Keratinocyte (primary cell): ENCODE results near the gene DHRSX. TPM values are rescaled to one million over a fixed set of nuclear protein-coding genes. Genes with fewer than 3 reads are reported as not detected.

ENCODE experiments used
- DNase-seq: peaks from one replicate; pipeline ENCODE4 v3.0.0-alpha.2; 2011; ENCODE audit warnings: low read depth, missing footprints, low spot score
- FAIRE-seq: peaks from 2 replicates; lab custom pipeline; 2011; peaks lifted over from hg19 to GRCh38; lab: Jason Lieb, UNC
- H2AFZ ChIP-seq: 2 replicates; pipeline ENCODE4 v1.6.0; 2012; ENCODE audit warnings: low read length, control low read depth, inconsistent platforms; ENCODE audit not compliant: control insufficient read depth
- H3K27ac ChIP-seq: 2 replicates; pipeline ENCODE4 v1.5.1; 2011; ENCODE audit warnings: low read length; ENCODE audit not compliant: control insufficient read depth, insufficient read depth
- H3K27me3 ChIP-seq: 3 replicates; pipeline ENCODE4 v1.6.0; 2011; ENCODE audit warnings: low read length; ENCODE audit not compliant: control insufficient read depth, insufficient read depth; ENCODE audit errors: extremely low read depth
- H3K36me3 ChIP-seq, 2 experiments: 2 replicates in 1 of 2; 3 replicates in 1 of 2; pipeline ENCODE4 v1.5.1; 2011; ENCODE audit warnings: low read length in 2 of 2, mild to moderate bottlenecking in 1 of 2; ENCODE audit not compliant: control insufficient read depth in 2 of 2, insufficient read depth in 2 of 2; ENCODE audit errors: extremely low read depth in 1 of 2
- H3K4me1 ChIP-seq: 3 replicates; pipeline ENCODE4 v1.5.1; 2011; ENCODE audit warnings: low read length; ENCODE audit not compliant: control insufficient read depth, insufficient read depth; ENCODE audit errors: extremely low read depth
- H3K4me2 ChIP-seq: 3 replicates; pipeline ENCODE4 v1.6.0; 2011; ENCODE audit warnings: low read depth, low read length; ENCODE audit not compliant: control insufficient read depth, insufficient read depth; ENCODE audit errors: extremely low read depth
- H3K4me3 ChIP-seq, 3 experiments: fragments of 200-600 bp in 1 of 3; sonication (generic) in 1 of 3; 2 replicates in 2 of 3; 3 replicates in 1 of 3; pipeline ENCODE4 v1.5.1; 2011 to 2016; ENCODE audit warnings: low read length in 3 of 3, mild to moderate bottlenecking in 3 of 3, control low read depth in 2 of 3, inconsistent platforms in 1 of 3, low read depth in 1 of 3, mixed read lengths in 1 of 3, mixed run types in 1 of 3, moderate library complexity in 1 of 3; ENCODE audit not compliant: control insufficient read depth in 2 of 3, insufficient read depth in 2 of 3; ENCODE audit errors: extremely low read depth in 1 of 3
- H3K79me2 ChIP-seq: 2 replicates; pipeline ENCODE4 v1.6.0; 2012; ENCODE audit warnings: low read length; ENCODE audit not compliant: control insufficient read depth, insufficient read depth
- H3K9ac ChIP-seq: 3 replicates; pipeline ENCODE4 v1.6.0; 2011; ENCODE audit warnings: low read length; ENCODE audit not compliant: control insufficient read depth, insufficient read depth; ENCODE audit errors: extremely low read depth
- H3K9me1 ChIP-seq: 3 replicates; pipeline ENCODE4 v1.6.0; 2011; ENCODE audit warnings: low read length; ENCODE audit not compliant: control insufficient read depth, insufficient read depth; ENCODE audit errors: extremely low read depth
- H3K9me3 ChIP-seq: 2 replicates; pipeline ENCODE4 v1.5.1; 2012; ENCODE audit warnings: low read depth, low read length; ENCODE audit not compliant: control insufficient read depth
- H4K20me1 ChIP-seq: 3 replicates; pipeline ENCODE4 v1.6.0; 2011; ENCODE audit warnings: low read length; ENCODE audit not compliant: control insufficient read depth, insufficient read depth; ENCODE audit errors: extremely low read depth
- CTCF ChIP-seq, 3 experiments: IDR thresholded peaks in 1 of 3; conservative IDR thresholded peaks in 1 of 3; optimal IDR thresholded peaks in 1 of 3; 2 replicates in 2 of 3; 3 replicates in 1 of 3; pipeline versions ENCODE3 to v1.5.1; 2011; ENCODE audit warnings: low read length in 3 of 3, mild to moderate bottlenecking in 3 of 3, moderate library complexity in 2 of 3, control low read depth in 1 of 3, inconsistent platforms in 1 of 3; ENCODE audit not compliant: insufficient read depth in 2 of 3; ENCODE audit errors: extremely low read depth in 1 of 3
- EZH2 ChIP-seq: IDR thresholded peaks from one replicate; pipeline ENCODE4 v1.6.1; 2012; ENCODE audit warnings: inconsistent platforms, mild to moderate bottlenecking, low read length, moderate library complexity
- dilution Hi-C: fragments of 300-500 bp; cut with MboI; formaldehyde crosslinking; loops from one replicate; pipeline ENCODE4 v1.7.0; 2020; ENCODE audit warnings: low sequenced_read_pairs; ENCODE audit not compliant: extremely low pct_ligation_motif_present
- polyA plus RNA-seq, 5 experiments: library from polyadenylated mRNA; depleted of rRNA in 3 of 5; stranded (reverse) in 3 of 5; stranded (forward) in 1 of 5; unstranded in 1 of 5; fragments of >200 nt; gene quantifications; 1 replicate in 1 of 5; 2 replicates in 3 of 5; 3 replicates in 1 of 5; pipeline versions ENCODE4 v1.2.1 to v1.2.3, GENCODE V29; 2011 to 2012; ENCODE audit warnings: missing spikeins in 2 of 5, low read depth in 1 of 5, low replicate concordance in 1 of 5

Gene DHRSX
- polyA plus RNA-seq, 1 donor (not counting 4 experiments of a cell fraction or from before 2014, with no cell fraction given): 20.4 TPM

GRCh38 chrX:2504706-2505332 lies 4.0 kb upstream of the DHRSX start:
- no peak for DNase-seq
- Histone ChIP-seq H3K4me3 (no peak overlapping the region), H3K27me3 (no peaks in the 10 kb centered on the region), H3K27ac (no peak overlapping the region), H4K20me1 (no peaks in the 10 kb centered on the region), H3K4me1 (peaks cover 6% of the 10 kb centered on the region), H2AFZ (no peak overlapping the region), H3K79me2 (peaks cover 4% of the 10 kb centered on the region), H3K36me3 (no peaks in the 10 kb centered on the region), H3K9ac (no peak overlapping the region), H3K4me2 (no peak overlapping the region), H3K9me3 (no peaks in the 10 kb centered on the region), H3K9me1 (no peaks in the 10 kb centered on the region)
- TF ChIP-seq CTCF (optimal IDR thresholded peaks at IDR 0.05 in 1 of 3, IDR thresholded peaks at IDR 0.05 in 1 of 3, conservative IDR thresholded peaks at IDR 0.05 in 1 of 3; ENCODE audit: extremely low read depth in 1 of 3, insufficient read depth in 2 of 3, low read length in 3 of 3) (no peak), EZH2 (no peak)
- no peak for FAIRE-seq
- dilution Hi-C loops: no loop called here

GRCh38 chrX:2503591-2504500 lies 3.1 kb upstream of the DHRSX start:
- Histone ChIP-seq H3K27ac (no peak overlapping the region), H4K20me1 (no peaks in the 10 kb centered on the region), H3K4me3 (no peak overlapping the region), H3K27me3 (no peaks in the 10 kb centered on the region), H3K9me3 (no peaks in the 10 kb centered on the region), H3K36me3 (no peaks in the 10 kb centered on the region), H3K4me1 (peaks cover 15% of the 10 kb centered on the region), H3K9me1 (no peaks in the 10 kb centered on the region), H3K9ac (no peak overlapping the region), H3K79me2 (peaks cover 14% of the 10 kb centered on the region), H2AFZ (no peak overlapping the region), H3K4me2 (no peak overlapping the region)
- no peak for DNase-seq
- FAIRE-seq: no peak
- TF ChIP-seq CTCF (optimal IDR thresholded peaks at IDR 0.05 in 1 of 3, IDR thresholded peaks at IDR 0.05 in 1 of 3, conservative IDR thresholded peaks at IDR 0.05 in 1 of 3; ENCODE audit: extremely low read depth in 1 of 3, insufficient read depth in 2 of 3, low read length in 3 of 3) (no peak), EZH2 (no peak)
- dilution Hi-C loops: no loop called here
